Measurements from ENCODE around the gene ELFN2.
A peak's percentile ranks its signal among the peaks of the same experiment; 100 is the strongest.

- TF ChIP-seq POLR2A (IDR thresholded peaks at IDR 0.05) (no peak), CTCF (IDR thresholded peaks at IDR 0.05) (peak in 1 of 3 donors; percentile 29), POLR2AphosphoS5 (IDR thresholded peaks at IDR 0.05) (no peak)
Measured at GRCh38 chr22:37472418-37473006, 45.2 kb upstream of the ELFN2 start.

All from breast epithelium (tissue), 3 donors.